SK-N-SH treated with all-trans-retinoic acid at 6 μM for 48 hours (cell line): Measurements from ENCODE around the gene SLC26A9.

Source experiments
- ARNTL ChIP-seq: fragments of 450-650 bp; formaldehyde crosslinking; IDR thresholded peaks from 2 replicates; pipeline ENCODE4 v1.5.0; 2020; ENCODE audit warnings: low read depth, mild to moderate bottlenecking, moderate library complexity, borderline replicate concordance
- OSR1 ChIP-seq: fragments of 250-450 bp; sonication (Bioruptor Pico); IDR thresholded peaks from 2 replicates; pipeline ENCODE4 v1.8.0; 2022; ENCODE audit warnings: moderate library complexity, mild to moderate bottlenecking, inconsistent platforms
- PATZ1 ChIP-seq: fragments of 250-450 bp; sonication (Bioruptor Pico); IDR thresholded peaks from 2 replicates; pipeline ENCODE4 v1.8.0; 2020; ENCODE audit warnings: mild to moderate bottlenecking, moderate library complexity, borderline replicate concordance
- RARB ChIP-seq: fragments of 250-450 bp; sonication (Bioruptor Pico); IDR thresholded peaks from 2 replicates; pipeline ENCODE4 v1.8.0; 2021; ENCODE audit warnings: mild to moderate bottlenecking, moderate library complexity
- TSHZ2 ChIP-seq: fragments of 250-450 bp; sonication (Bioruptor Pico); IDR thresholded peaks from 2 replicates; pipeline ENCODE4 v1.5.0; 2020; ENCODE audit warnings: mild to moderate bottlenecking, moderate library complexity
- ZFP3 ChIP-seq: fragments of 250-450 bp; sonication (Bioruptor Pico); IDR thresholded peaks from 2 replicates; pipeline ENCODE4 v1.5.0; 2020; ENCODE audit warnings: mild to moderate bottlenecking, moderate library complexity
- ZNF565 ChIP-seq: fragments of 450-650 bp; formaldehyde crosslinking; conservative IDR thresholded peaks from 2 replicates; pipeline ENCODE4 v1.5.0; 2020; ENCODE audit warnings: low read depth, mild to moderate bottlenecking, moderate library complexity

GRCh38 chr1:205870236-205870635, 73.0 kb downstream of the SLC26A9 start:
- TF ChIP-seq ZFP3 (CRISPR knock-in tag) (no peak), TSHZ2 (CRISPR knock-in tag) (no peak), PATZ1 (CRISPR knock-in tag) (no peak), OSR1 (no peak), ARNTL (CRISPR knock-in tag) (no peak), RARB (no peak), ZNF565 (CRISPR knock-in tag) (no peak)
